ENCODE results near the gene ATAD3C.

- no peak for TF ChIP-seq CTCF (IDR thresholded peaks at IDR 0.05)
- TF ChIP-seq EP300 (IDR thresholded peaks at IDR 0.05): no peak
- TF ChIP-seq POLR2AphosphoS5 (IDR thresholded peaks at IDR 0.05): no peak
- no peak for TF ChIP-seq POLR2A (IDR thresholded peaks at IDR 0.05; ENCODE audit: low read depth)
Observed at GRCh38 chr1:1461721-1462317, 12.3 kb downstream of the ATAD3C start.
